H1 (cell line): ENCODE results near the gene LBX2. TPM values are rescaled to one million over a fixed set of nuclear protein-coding genes. Genes with fewer than 3 reads are reported as not detected.

Experiments used
- CTCF ChIA-PET: fragments of 300-600 bp; sonication (Branson Sonifier 250); formaldehyde crosslinking; loops from one replicate; lab custom pipeline; 2021; ENCODE audit not compliant: partially characterized antibody; lab: Charles Lee
- POLR2A ChIA-PET: fragments of 300-600 bp; sonication (Branson Sonifier 250); formaldehyde crosslinking; loops from one replicate; lab custom pipeline; 2021; ENCODE audit warnings: inconsistent platforms; ENCODE audit not compliant: partially characterized antibody; lab: Charles Lee
- DNase-seq, 2 experiments: peaks; one replicate each; pipeline versions ENCODE4 v3.0.0 to v3.0.0-alpha.2; 2010 to 2022; ENCODE audit warnings: low spot score in 2 of 2, low read depth in 1 of 2, mixed read lengths in 1 of 2
- FAIRE-seq: peaks from 2 replicates; lab custom pipeline; 2011; peaks lifted over from hg19 to GRCh38; lab: Jason Lieb, UNC
- H2AFZ ChIP-seq: 2 replicates; pipeline ENCODE4 v1.8.1; 2012; ENCODE audit warnings: low read length, inconsistent platforms
- H2AK5ac ChIP-seq: 2 replicates; pipeline ENCODE4 v1.6.1; 2013; ENCODE audit warnings: low read depth, low read length
- H2BK120ac ChIP-seq: replicated peaks from 2 replicates; pipeline ENCODE3; 2013; ENCODE audit warnings: low read depth, low read length, inconsistent platforms
- H2BK12ac ChIP-seq: 2 replicates; pipeline ENCODE4 v1.6.1; 2013; ENCODE audit warnings: low read depth, low read length
- H2BK15ac ChIP-seq: 2 replicates; pipeline ENCODE4 v1.6.1; 2013; ENCODE audit warnings: low read length
- H2BK20ac ChIP-seq: 2 replicates; pipeline ENCODE4 v1.6.1; 2013; ENCODE audit warnings: low read length
- H2BK5ac ChIP-seq: 2 replicates; pipeline ENCODE4 v1.6.1; 2013; ENCODE audit warnings: low read depth, low read length
- H3K14ac ChIP-seq: 2 replicates; pipeline ENCODE4 v1.6.1; 2013; ENCODE audit warnings: inconsistent platforms; ENCODE audit not compliant: insufficient read length
- H3K18ac ChIP-seq: 2 replicates; pipeline ENCODE4 v1.6.1; 2013; ENCODE audit warnings: low read length; ENCODE audit errors: extremely low read depth
- H3K23ac ChIP-seq: 2 replicates; pipeline ENCODE4 v1.6.1; 2013; ENCODE audit warnings: inconsistent platforms; ENCODE audit not compliant: insufficient read length
- H3K23me2 ChIP-seq: 2 replicates; pipeline ENCODE4 v1.6.1; 2013; ENCODE audit warnings: low read depth, low read length
- H3K27ac ChIP-seq: 2 replicates; pipeline ENCODE4 v1.6.1; 2011; ENCODE audit warnings: low read depth, low read length, inconsistent platforms
- H3K27me3 ChIP-seq, 4 experiments: replicated peaks in 1 of 4; 1 replicate in 1 of 4; 2 replicates in 3 of 4; pipeline versions ENCODE4 v1.6.1 to v1.8.1; 2011 to 2013; ENCODE audit warnings: low read length in 3 of 4, mild to moderate bottlenecking in 3 of 4, inconsistent platforms in 2 of 4, mixed read lengths in 2 of 4, moderate library complexity in 1 of 4; ENCODE audit not compliant: control insufficient read depth in 3 of 4, insufficient read depth in 3 of 4; ENCODE audit errors: extremely low read depth in 1 of 4
- H3K36me3 ChIP-seq, 4 experiments: 2 replicates each; pipeline versions ENCODE4 v1.6.1 to v1.8.1; 2011 to 2013; ENCODE audit warnings: mild to moderate bottlenecking in 4 of 4, low read length in 3 of 4, moderate library complexity in 2 of 4, control low read depth in 1 of 4, inconsistent platforms in 1 of 4; ENCODE audit not compliant: insufficient read depth in 4 of 4, control insufficient read depth in 2 of 4
- H3K4ac ChIP-seq: replicated peaks from 2 replicates; pipeline ENCODE3; 2013; ENCODE audit warnings: low read length, low read depth, mixed read lengths, inconsistent platforms; ENCODE audit not compliant: insufficient read length
- H3K4me1 ChIP-seq, 4 experiments: replicated peaks in 1 of 4; 1 replicate in 1 of 4; 2 replicates in 3 of 4; pipeline versions ENCODE4 v1.6.1 to v1.8.1; 2011 to 2013; ENCODE audit warnings: low read length in 3 of 4, inconsistent platforms in 2 of 4, mixed read lengths in 1 of 4; ENCODE audit not compliant: insufficient read depth in 4 of 4, control insufficient read depth in 3 of 4
- H3K4me2 ChIP-seq, 2 experiments: 2 replicates each; pipeline versions ENCODE4 v1.6.1 to v1.8.1; 2011 to 2013; ENCODE audit warnings: low read depth in 2 of 2, low read length in 2 of 2, control low read depth in 1 of 2, inconsistent platforms in 1 of 2, mild to moderate bottlenecking in 1 of 2; ENCODE audit not compliant: insufficient read depth in 1 of 2
- H3K4me3 ChIP-seq, 4 experiments: fragments of 200-600, 300-600 bp in 1 of 4; sonication (generic), shearing (Covaris generic), sonication (Bioruptor Twin) in 1 of 4; 2 replicates each; pipeline versions ENCODE4 v1.5.1 to v1.8.1; 2011 to 2016; ENCODE audit warnings: low read length in 4 of 4, low read depth in 3 of 4, control low read depth in 2 of 4, inconsistent platforms in 2 of 4, mild to moderate bottlenecking in 2 of 4, mixed read lengths in 1 of 4, moderate library complexity in 1 of 4; ENCODE audit not compliant: insufficient read depth in 2 of 4; ENCODE audit errors: extremely low read depth in 1 of 4
- H3K56ac ChIP-seq: replicated peaks from 2 replicates; pipeline ENCODE3; 2013; ENCODE audit warnings: low read depth, mild to moderate bottlenecking, mixed read lengths, low read length, inconsistent platforms; ENCODE audit not compliant: insufficient read length
- H3K79me1 ChIP-seq: 2 replicates; pipeline ENCODE4 v1.6.1; 2013; ENCODE audit warnings: low read depth, low read length, control low read depth
- H3K79me2 ChIP-seq, 2 experiments: 2 replicates each; pipeline versions ENCODE4 v1.6.1 to v1.8.1; 2012 to 2013; ENCODE audit warnings: low read length in 2 of 2, mild to moderate bottlenecking in 2 of 2, inconsistent platforms in 1 of 2; ENCODE audit not compliant: insufficient read depth in 2 of 2, control insufficient read depth in 1 of 2
- H3K9ac ChIP-seq, 4 experiments: replicated peaks in 1 of 4; 1 replicate in 1 of 4; 2 replicates in 3 of 4; pipeline versions ENCODE4 v1.6.1 to v1.8.1; 2011 to 2013; ENCODE audit warnings: low read depth in 3 of 4, low read length in 3 of 4, control low read depth in 2 of 4, mild to moderate bottlenecking in 2 of 4, moderate library complexity in 2 of 4, inconsistent platforms in 1 of 4; ENCODE audit errors: extremely low read depth in 1 of 4
- H3K9me3 ChIP-seq, 2 experiments: 2 replicates each; pipeline versions ENCODE4 v1.6.1 to v1.8.1; 2012 to 2013; ENCODE audit warnings: mild to moderate bottlenecking in 2 of 2, moderate library complexity in 2 of 2, control low read depth in 1 of 2, inconsistent platforms in 1 of 2, low read depth in 1 of 2, low read length in 1 of 2, mixed read lengths in 1 of 2; ENCODE audit not compliant: insufficient read depth in 2 of 2
- H4K20me1 ChIP-seq, 2 experiments: replicated peaks in 1 of 2; 2 replicates each; pipeline versions ENCODE3 to v1.8.1; 2011 to 2013; ENCODE audit warnings: inconsistent platforms in 2 of 2, low read length in 2 of 2, mild to moderate bottlenecking in 1 of 2; ENCODE audit not compliant: insufficient read depth in 2 of 2, control insufficient read depth in 1 of 2
- H4K5ac ChIP-seq: 2 replicates; pipeline ENCODE4 v1.6.1; 2013; ENCODE audit warnings: low read length, low read depth, mixed read lengths, inconsistent platforms; ENCODE audit not compliant: insufficient read length
- H4K8ac ChIP-seq: 2 replicates; pipeline ENCODE4 v1.8.0; 2013; ENCODE audit warnings: mild to moderate bottlenecking, moderate library complexity, low read length, inconsistent platforms; ENCODE audit not compliant: insufficient read depth; ENCODE audit errors: extremely low read depth
- H4K91ac ChIP-seq: replicated peaks from 2 replicates; pipeline ENCODE3; 2013; ENCODE audit warnings: low read length, mixed read lengths, inconsistent platforms; ENCODE audit not compliant: insufficient read length
- CREB1 ChIP-seq: IDR thresholded peaks from 2 replicates; pipeline ENCODE4 v1.6.1; 2012; ENCODE audit warnings: inconsistent platforms
- RBBP5 ChIP-seq: IDR thresholded peaks from 2 replicates; pipeline ENCODE4 v1.7.1; 2012; ENCODE audit warnings: low read depth, mild to moderate bottlenecking, inconsistent platforms, low read length, moderate library complexity, borderline replicate concordance
- SIN3A ChIP-seq, 2 experiments: IDR thresholded peaks in 1 of 2; conservative IDR thresholded peaks in 1 of 2; 2 replicates each; pipeline ENCODE4 v1.6.1; 2011 to 2012; ENCODE audit warnings: low read length in 2 of 2, improper control_type of control experiment in 1 of 2, low read depth in 1 of 2, mild to moderate bottlenecking in 1 of 2
- WGBS, 2 experiments: shearing (Covaris generic) in 1 of 2; methylation state at CpG; one replicate each; pipeline versions ENCODE4 v1.1.6 to v1.1.7; 2013 to 2015; ENCODE audit warnings: low lambda C conversion rate in 2 of 2, mixed read lengths in 2 of 2, inconsistent platforms in 1 of 2, low coverage in 1 of 2, missing lambda C conversion rate in 1 of 2; ENCODE audit not compliant: insufficient replicate concordance in 2 of 2, insufficient coverage in 1 of 2, insufficient read length in 1 of 2; ENCODE audit errors: extremely low coverage in 1 of 2, missing lambda C conversion rate in 1 of 2; 5-methylcytosine and 5-hydroxymethylcytosine counted together
- polyA plus RNA-seq, 7 experiments: library from polyadenylated mRNA; depleted of rRNA in 3 of 7; stranded (reverse) in 5 of 7; unstranded in 2 of 7; fragments of >200 nt in 5 of 7; fragments of 200-250 nt in 2 of 7; gene quantifications; 1 replicate in 5 of 7; 2 replicates in 1 of 7; 4 replicates in 1 of 7; pipeline versions ENCODE4 v1.2.1 to v1.2.3, GENCODE V29; 2011 to 2013; ENCODE audit warnings: missing spikeins in 2 of 7, mixed read lengths in 2 of 7
- total RNA-seq: library from RNA; stranded (reverse); fragmentation: NEBNext Ultra II Directional; extraction: Animal tissue kit (Norgen Biotek cat#: 25700); gene quantifications from 2 replicates; pipeline ENCODE4 v1.2.1, GENCODE V29; 2021

Gene LBX2
- total and polyA plus RNA-seq, 2 of the 8 experiments (the other 6 are each of a cell fraction or from before 2014, with no cell fraction given): 0.27 TPM; not detected in 1

- FAIRE-seq (no peak), DNase-seq (no peak)
- no peak overlapping the region for H3K9ac ChIP-seq
- no peak for TF ChIP-seq CREB1
- TF ChIP-seq RBBP5: no peak
- TF ChIP-seq SIN3A (conservative IDR thresholded peaks at IDR 0.05 in 1 of 2, IDR thresholded peaks at IDR 0.05 in 1 of 2; ENCODE audit: low read depth in 1 of 2, low read length in 2 of 2): no peak
- H4K5ac ChIP-seq: no peak overlapping the region
- H3K56ac ChIP-seq: no peak overlapping the region
- H3K9me3 ChIP-seq: no peaks in the 10 kb centered on the region
- WGBS, 2 experiments: 92% methylated on average over 23 of the region's 23 CpGs; no CpG with 5 or more reads in 1 of the 2 experiments
- peaks cover 3 to 10% of the 10 kb centered on the region in 2 experiments for H4K20me1 ChIP-seq
- H4K91ac ChIP-seq: no peak overlapping the region
- H2BK20ac ChIP-seq: no peak overlapping the region
- no peaks in the 10 kb centered on the region for H3K79me2 ChIP-seq
- no peaks in the 10 kb centered on the region; the same call in 1 of the 2 replicates for H3K23me2 ChIP-seq
- H3K4me2 ChIP-seq: no peak overlapping the region
- H3K4ac ChIP-seq: no peak overlapping the region
- no peak overlapping the region for H3K23ac ChIP-seq
- POLR2A ChIA-PET: interaction anchor here (1.1 to 2.3 kb wide), 4 partner anchors 10 to 38 kb away, joined by 3 to 6 read pairs (median 4); partner anchors contain the start of genes DQX1 and LBX2
- H3K18ac ChIP-seq: no peak overlapping the region
- no peaks in the 10 kb centered on the region; a peak in 1 of 7 replicates for H3K4me1 ChIP-seq
- no peak overlapping the region for H3K27ac ChIP-seq
- peaks cover 2% of the 10 kb centered on the region; the same call in 1 of the 2 replicates for H3K79me1 ChIP-seq
- no peak overlapping the region for H2AK5ac ChIP-seq
- peak overlapping the region; percentile 9; the same call in 1 of the 2 replicates for H4K8ac ChIP-seq
- H2BK5ac ChIP-seq: no peak overlapping the region
- CTCF ChIA-PET: interaction anchor here (0.5 to 1.2 kb wide), 4 partner anchors 10 to 51 kb away, joined by 3 read pairs; no protein-coding TSS in a partner anchor
- H2BK120ac ChIP-seq: no peak overlapping the region
- no peak overlapping the region for H2BK12ac ChIP-seq
- no peak overlapping the region for H2AFZ ChIP-seq
- H3K4me3 ChIP-seq: no peak overlapping the region
- peaks cover 2 to 17% (median 10%) of the 10 kb centered on the region in 4 experiments; a peak in 7 of 8 replicates for H3K36me3 ChIP-seq
- no peak overlapping the region for H2BK15ac ChIP-seq
- H3K27me3 ChIP-seq: no peaks in the 10 kb centered on the region
- H3K14ac ChIP-seq: no peak overlapping the region
These were observed 37.0 kb upstream of the LBX2 start for GRCh38 chr2:74536166-74536950.
